BE2C (cell line): Measurements from ENCODE around the gene SPTBN4.

ENCODE experiments used
- DNase-seq: peaks from one replicate; pipeline ENCODE4 v3.0.0-alpha.2; 2020
- H3K27me3 ChIP-seq: fragments of 250-450 bp; sonication (Bioruptor Pico); 2 replicates; pipeline ENCODE4 v1.5.1; 2020; ENCODE audit warnings: mild to moderate bottlenecking
- H3K36me3 ChIP-seq: fragments of 250-450 bp; sonication (Bioruptor Pico); 2 replicates; pipeline ENCODE4 v1.5.1; 2020; ENCODE audit warnings: mild to moderate bottlenecking
- H3K4me1 ChIP-seq: fragments of 250-450 bp; sonication (Bioruptor Pico); 2 replicates; pipeline ENCODE4 v1.5.1; 2020
- H3K4me3 ChIP-seq: 2 replicates; pipeline ENCODE4 v1.5.1; 2011; ENCODE audit warnings: low read depth, low read length
- H3K9me3 ChIP-seq: fragments of 250-450 bp; sonication (Bioruptor Pico); 2 replicates; pipeline ENCODE4 v1.5.1; 2020
- CTCF ChIP-seq: IDR thresholded peaks from 2 replicates; pipeline ENCODE4 v1.5.1; 2012; ENCODE audit warnings: mild to moderate bottlenecking, low read depth, low read length

The SPTBN4 gene

GRCh38 chr19:40575326-40575725 is 108.5 kb downstream of the SPTBN4 start:
- H3K4me3 ChIP-seq, result no peak overlapping the region

GRCh38 chr19:40576151-40576584 is 109.4 kb downstream of the SPTBN4 start:
- no peak for DNase-seq
- no peaks in the 10 kb centered on the region; the same call in 1 of the 2 replicates for H3K36me3 ChIP-seq
- no peaks in the 10 kb centered on the region; the same call in 1 of the 2 replicates for H3K9me3 ChIP-seq
- no peaks in the 10 kb centered on the region for H3K27me3 ChIP-seq
- TF ChIP-seq CTCF, result no peak
- H3K4me1 ChIP-seq, result no peaks in the 10 kb centered on the region; the same call in 1 of the 2 replicates
- peak overlapping the region; percentile 61 for H3K4me3 ChIP-seq

More at GRCh38 chr19:40575326-40575725, 108.5 kb downstream of the SPTBN4 start:
- no peaks in the 10 kb centered on the region for H3K27me3 ChIP-seq
- TF ChIP-seq CTCF, result no peak
- no peaks in the 10 kb centered on the region for H3K36me3 ChIP-seq
- DNase-seq, result no peak
- no peaks in the 10 kb centered on the region; the same call in 1 of the 2 replicates for H3K9me3 ChIP-seq
- peaks cover 3% of the 10 kb centered on the region; the same call in 1 of the 2 replicates for H3K4me1 ChIP-seq

GRCh38 chr19:40576585-40577451 is 110.0 kb downstream of the SPTBN4 start, which contains the start of gene SHKBP1:
Gene SHKBP1, plus strand, starts transcription at chr19:40576873. Its CDS starts 27 bp downstream, at chr19:40576900.
- Histone ChIP-seq H3K4me1 (no peaks in the 10 kb centered on the region; the same call in 1 of the 2 replicates), H3K36me3 (no peaks in the 10 kb centered on the region; the same call in 1 of the 2 replicates), H3K9me3 (no peaks in the 10 kb centered on the region; the same call in 1 of the 2 replicates), H3K27me3 (no peaks in the 10 kb centered on the region), H3K4me3 (peak within 1 kb of the TSS; percentile 61)
- peak; percentile 95 for DNase-seq
- TF ChIP-seq CTCF, result no peak

GRCh38 chr19:40578442-40578908 is 111.7 kb downstream of the SPTBN4 start:
- Histone ChIP-seq H3K27me3 (no peaks in the 10 kb centered on the region), H3K4me1 (no peaks in the 10 kb centered on the region; the same call in 1 of the 2 replicates), H3K36me3 (no peaks in the 10 kb centered on the region; the same call in 1 of the 2 replicates), H3K9me3 (no peaks in the 10 kb centered on the region; the same call in 1 of the 2 replicates), H3K4me3 (no peak overlapping the region)
- peak; percentile 55 for DNase-seq
- TF ChIP-seq CTCF, result no peak

- DNase-seq, result no peak
- no peaks in the 10 kb centered on the region; the same call in 1 of the 2 replicates for H3K36me3 ChIP-seq
- no peaks in the 10 kb centered on the region; the same call in 1 of the 2 replicates for H3K9me3 ChIP-seq
- TF ChIP-seq CTCF, result no peak
- no peaks in the 10 kb centered on the region for H3K27me3 ChIP-seq
- no peak overlapping the region for H3K4me3 ChIP-seq
- H3K4me1 ChIP-seq, result no peaks in the 10 kb centered on the region; the same call in 1 of the 2 replicates
Measured at GRCh38 chr19:40580619-40581018, 113.8 kb downstream of the SPTBN4 start.
